ENCODE data around the gene STARD13. TPM values are rescaled to one million over a fixed set of nuclear protein-coding genes. Genes with fewer than 3 reads are reported as not detected.

STARD13 gene
- total RNA-seq, 4 donors from 2014 or later, result 36.8 to 65.6 (median 46.0) TPM

- Histone ChIP-seq H3K4me1 (peaks cover 0 to 5% of the 10 kb centered on the region in 2 donors), H3K27ac (peak overlapping the region; percentile 68 to 82), H3K9me3 (no peaks in the 10 kb centered on the region), H3K27me3 (no peaks in the 10 kb centered on the region), H3K36me3 (no peaks in the 10 kb centered on the region), H3K4me3 (no peak overlapping the region)
- no peak for DNase-seq
- no peak for TF ChIP-seq CTCF (IDR thresholded peaks at IDR 0.05)
- TF ChIP-seq POLR2A (IDR thresholded peaks at IDR 0.05), result no peak
- intact Hi-C loops (cut with DNase I; ENCODE audit: low total_unique reads), result no loop called here
Measured at GRCh38 chr13:33109801-33110200, 175.8 kb downstream of the STARD13 start.

- no peaks in the 10 kb centered on the region for H3K9me3 ChIP-seq
- H3K36me3 ChIP-seq, result no peaks in the 10 kb centered on the region
- H3K27me3 ChIP-seq, result no peaks in the 10 kb centered on the region
- DNase-seq, result no peak
- no peak overlapping the region for H3K4me3 ChIP-seq
- TF ChIP-seq POLR2A (IDR thresholded peaks at IDR 0.05) (no peak), CTCF (IDR thresholded peaks at IDR 0.05) (no peak)
- peaks cover 0 to 5% of the 10 kb centered on the region in 2 donors for H3K4me1 ChIP-seq
- intact Hi-C loops (cut with DNase I; ENCODE audit: low total_unique reads), result no loop called here
- H3K27ac ChIP-seq, result peak overlapping the region; percentile 68 to 82
Measured at GRCh38 chr13:33109271-33109697, 176.3 kb downstream of the STARD13 start.

- Histone ChIP-seq H3K4me1 (peaks cover 0 to 5% of the 10 kb centered on the region in 2 donors), H3K36me3 (no peaks in the 10 kb centered on the region)
Measured at GRCh38 chr13:33108620-33109019, 176.9 kb downstream of the STARD13 start.

GRCh38 chr13:33107361-33107760 lies 178.2 kb downstream of the STARD13 start:
- Histone ChIP-seq H3K27ac (no peak overlapping the region), H3K27me3 (no peaks in the 10 kb centered on the region), H3K9me3 (no peaks in the 10 kb centered on the region), H3K4me1 (no peaks in the 10 kb centered on the region), H3K36me3 (no peaks in the 10 kb centered on the region), H3K4me3 (no peak overlapping the region)
- no peak for DNase-seq
- intact Hi-C loops (cut with DNase I; ENCODE audit: low total_unique reads), result no loop called here
- TF ChIP-seq CTCF (IDR thresholded peaks at IDR 0.05) (no peak), POLR2A (IDR thresholded peaks at IDR 0.05) (no peak)

More at GRCh38 chr13:33108620-33109019, 176.9 kb downstream of the STARD13 start:
- Histone ChIP-seq H3K27ac (peak overlapping the region in 1 of 2 donors; percentile 82), H3K4me3 (no peak overlapping the region), H3K27me3 (no peaks in the 10 kb centered on the region), H3K9me3 (no peaks in the 10 kb centered on the region)
- intact Hi-C loops (cut with DNase I; ENCODE audit: low total_unique reads), result no loop called here
- no peak for DNase-seq
- TF ChIP-seq POLR2A (IDR thresholded peaks at IDR 0.05) (no peak), CTCF (IDR thresholded peaks at IDR 0.05) (no peak)

- no peak for TF ChIP-seq CTCF (IDR thresholded peaks at IDR 0.05)
- no peak for TF ChIP-seq POLR2A (IDR thresholded peaks at IDR 0.05)
- Histone ChIP-seq H3K4me1 (no peaks in the 10 kb centered on the region), H3K27ac (no peak overlapping the region), H3K27me3 (no peaks in the 10 kb centered on the region), H3K36me3 (no peaks in the 10 kb centered on the region), H3K9me3 (no peaks in the 10 kb centered on the region), H3K4me3 (no peak overlapping the region)
- no peak for DNase-seq
- intact Hi-C loops (cut with DNase I; ENCODE audit: low total_unique reads), result no loop called here
Measured at GRCh38 chr13:33106656-33107360, 178.7 kb downstream of the STARD13 start.
